Ishikawa (cell line): ENCODE data around the gene SGCE.

Experiments
- CEBPB ChIP-seq: IDR thresholded peaks from 2 replicates; pipeline ENCODE4 v1.6.1; 2012
- CREB1 ChIP-seq: IDR thresholded peaks from 2 replicates; pipeline ENCODE4 v1.6.1; 2012; ENCODE audit warnings: low read depth
- EGR1 ChIP-seq: IDR thresholded peaks from 2 replicates; pipeline ENCODE4 v1.6.1; 2012
- EP300 ChIP-seq: IDR thresholded peaks from 2 replicates; pipeline ENCODE4 v1.6.1; 2012; ENCODE audit warnings: borderline replicate concordance
- MAX ChIP-seq: IDR thresholded peaks from 2 replicates; pipeline ENCODE4 v1.6.1; 2012
- NFIC ChIP-seq: IDR thresholded peaks from 2 replicates; pipeline ENCODE4 v1.6.1; 2012
- RAD21 ChIP-seq: IDR thresholded peaks from 2 replicates; pipeline ENCODE4 v1.6.1; 2012; ENCODE audit warnings: low read depth
- REST ChIP-seq: IDR thresholded peaks from 2 replicates; pipeline ENCODE4 v1.6.1; 2012; ENCODE audit warnings: low read depth, mild to moderate bottlenecking
- TAF1 ChIP-seq: IDR thresholded peaks from 2 replicates; pipeline ENCODE4 v1.6.1; 2012; ENCODE audit warnings: low read depth, mild to moderate bottlenecking
- TCF12 ChIP-seq: IDR thresholded peaks from 2 replicates; pipeline ENCODE4 v1.6.1; 2012; ENCODE audit warnings: low read depth
- TEAD4 ChIP-seq: IDR thresholded peaks from 2 replicates; pipeline ENCODE4 v1.6.1; 2012
- YY1 ChIP-seq: IDR thresholded peaks from 2 replicates; pipeline ENCODE4 v1.6.1; 2012; ENCODE audit warnings: low read depth
- ZBTB7A ChIP-seq: IDR thresholded peaks from 2 replicates; pipeline ENCODE4 v1.6.1; 2012; ENCODE audit warnings: low read depth

GRCh38 chr7:94633687-94634086 lies 22.2 kb downstream of the SGCE start:
- TF ChIP-seq MAX = no peak
- TF ChIP-seq TEAD4 = no peak
- TF ChIP-seq RAD21 = no peak
- no peak for TF ChIP-seq TAF1
- no peak for TF ChIP-seq EP300
- no peak for TF ChIP-seq CEBPB
- TF ChIP-seq EGR1 = no peak
- no peak for TF ChIP-seq REST
- TF ChIP-seq TCF12 = no peak
- no peak for TF ChIP-seq ZBTB7A
- no peak for TF ChIP-seq NFIC
- no peak for TF ChIP-seq YY1
- TF ChIP-seq CREB1 = no peak
